MM.1S (cell line): ENCODE results near the gene LYPD5.

Experiments used
- CTCF ChIP-seq: fragments of 300-600 bp; sonication (generic); IDR thresholded peaks from 2 replicates; pipeline ENCODE4 v1.5.1; 2016; ENCODE audit warnings: antibody characterized with exemption, low read length, mixed read lengths
- EZH2 ChIP-seq: fragments of 300-600 bp; sonication (generic); optimal IDR thresholded peaks from 2 replicates; pipeline ENCODE3; 2017; ENCODE audit warnings: low read depth, mild to moderate bottlenecking, antibody characterized with exemption, low read length, mixed read lengths

GRCh38 chr19:43774103-43774939 lies 27.9 kb downstream of the LYPD5 start:
- TF ChIP-seq CTCF (no peak), EZH2 (no peak)
